Hepatocyte (in vitro differentiated cells): ENCODE measurements around the gene MLH3. TPM values are rescaled to one million over a fixed set of nuclear protein-coding genes. Genes with fewer than 3 reads are reported as not detected.

Source experiments
- DNase-seq: peaks from one replicate; pipeline ENCODE4 v3.0.0-alpha.2; 2016; ENCODE audit warnings: low spot score
- H2AFZ ChIP-seq: fragments of 200-600 bp; sonication (generic); 2 replicates; pipeline ENCODE4 v1.6.0; 2016; ENCODE audit warnings: antibody characterized with exemption, mild to moderate bottlenecking
- H3K27ac ChIP-seq: fragments of 200-600 bp; sonication (generic); 2 replicates; pipeline ENCODE4 v1.5.1; 2016; ENCODE audit warnings: mild to moderate bottlenecking
- H3K27me3 ChIP-seq: fragments of 200-600 bp; sonication (generic); 2 replicates; pipeline ENCODE4 v1.6.1; 2016
- H3K36me3 ChIP-seq: fragments of 200-600 bp; sonication (generic); replicated peaks from 2 replicates; pipeline ENCODE4 v1.5.1; 2016; ENCODE audit warnings: low read depth; ENCODE audit not compliant: insufficient read depth
- H3K4me1 ChIP-seq: fragments of 200-600 bp; sonication (generic); 2 replicates; pipeline ENCODE4 v1.5.1; 2016; ENCODE audit warnings: mild to moderate bottlenecking, moderate library complexity; ENCODE audit not compliant: insufficient read depth
- H3K4me2 ChIP-seq: fragments of 200-600 bp; sonication (generic); 2 replicates; pipeline ENCODE4 v1.6.0; 2016
- H3K4me3 ChIP-seq: fragments of 200-600 bp; sonication (generic); 2 replicates; pipeline ENCODE4 v1.5.1; 2016; ENCODE audit warnings: mild to moderate bottlenecking
- H3K79me2 ChIP-seq: fragments of 200-600 bp; sonication (generic); 2 replicates; pipeline ENCODE4 v1.6.0; 2017; ENCODE audit warnings: mild to moderate bottlenecking
- H3K9me2 ChIP-seq: fragments of 200-600 bp; sonication (generic); replicated peaks from 2 replicates; pipeline ENCODE4 v1.6.0; 2017; ENCODE audit warnings: mild to moderate bottlenecking; ENCODE audit not compliant: insufficient read depth
- H3K9me3 ChIP-seq: fragments of 200-600 bp; sonication (generic); 2 replicates; pipeline ENCODE4 v1.5.1; 2016; ENCODE audit warnings: low read depth, mild to moderate bottlenecking
- H4K20me1 ChIP-seq: fragments of 200-600 bp; sonication (generic); 2 replicates; pipeline ENCODE4 v1.6.0; 2016; ENCODE audit warnings: mild to moderate bottlenecking; ENCODE audit not compliant: insufficient read depth, poor library complexity, severe bottlenecking
- CTCF ChIP-seq: fragments of 200-600 bp; sonication (generic); IDR thresholded peaks from 2 replicates; pipeline ENCODE4 v1.5.1; 2016; ENCODE audit warnings: antibody characterized with exemption, mild to moderate bottlenecking; ENCODE audit not compliant: poor library complexity
- EZH2 ChIP-seq: fragments of 200-600 bp; sonication (generic); IDR thresholded peaks from 2 replicates; pipeline ENCODE4 v1.6.1; 2016; ENCODE audit warnings: antibody characterized with exemption, mild to moderate bottlenecking, borderline replicate concordance
- EZH2phosphoT487 ChIP-seq: fragments of 200-600 bp; sonication (generic); IDR thresholded peaks from one replicate; pipeline ENCODE4 v1.6.1; 2018; ENCODE audit warnings: antibody characterized with exemption, mild to moderate bottlenecking, low read depth, moderate library complexity; ENCODE audit not compliant: unreplicated experiment, severe bottlenecking
- WGBS: methylation state at CpG from one replicate; pipeline ENCODE4 v1.1.6; 2016; ENCODE audit warnings: low lambda C conversion rate; ENCODE audit errors: missing lambda C conversion rate; 5-methylcytosine and 5-hydroxymethylcytosine counted together
- polyA plus RNA-seq: library from polyadenylated mRNA; unstranded; fragments of >200 nt; fragmentation: Nextera tagmentation; extraction: Ambion mirVana; gene quantifications from 2 replicates; pipeline ENCODE4 v1.2.1, GENCODE V29; 2016
- total RNA-seq: library from RNA; depleted of rRNA; stranded (reverse); fragments of >200 nt; gene quantifications from 2 replicates; pipeline ENCODE4 v1.2.3, GENCODE V29; 2014

MLH3 gene
- total and polyA plus RNA-seq, 2 experiments from 2014 or later = 8.5 to 15.6 TPM

DNA sequence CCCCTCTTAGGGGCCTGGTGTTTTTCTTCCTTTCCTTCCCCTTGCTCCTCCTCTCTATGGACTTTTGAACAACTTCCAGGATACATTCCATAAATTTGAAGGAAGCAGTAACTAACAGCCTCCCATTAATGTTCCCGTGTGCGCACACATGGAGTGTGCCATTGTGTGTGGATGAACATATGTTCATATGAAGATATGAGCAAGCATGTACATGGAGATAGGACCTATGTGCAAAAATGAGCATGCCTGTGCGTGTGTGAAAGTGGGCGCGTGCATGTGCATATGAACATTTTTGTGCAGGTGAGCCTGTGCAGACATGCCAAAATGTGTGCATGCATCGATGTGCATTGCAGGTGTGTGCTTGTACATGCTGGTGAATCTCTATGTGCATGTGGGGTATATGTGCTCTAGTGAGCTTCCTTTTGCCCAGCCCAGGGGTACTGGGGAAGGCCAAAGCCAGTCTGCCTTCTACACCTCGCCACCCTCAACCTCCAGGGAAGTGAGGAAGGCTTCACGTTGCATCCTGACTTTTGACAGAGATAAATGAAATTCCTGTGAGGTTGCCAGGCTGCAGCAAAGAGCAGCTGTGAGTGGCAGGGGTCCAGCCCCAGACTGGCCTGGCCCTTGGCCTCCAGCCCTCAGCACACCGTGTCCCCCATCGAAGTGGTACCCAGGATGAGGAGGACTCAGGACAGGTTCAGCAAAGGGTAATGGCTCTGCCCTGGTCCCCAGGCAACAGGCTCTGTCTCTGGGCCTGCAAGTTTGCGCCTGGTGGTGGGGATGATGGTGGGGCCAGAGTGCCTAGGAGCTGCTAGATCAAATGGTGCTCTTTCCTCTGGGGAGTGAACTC lies 74.8 kb downstream of the MLH3 start:
- TF ChIP-seq EZH2phosphoT487 = no peak
- no peak for TF ChIP-seq EZH2
- TF ChIP-seq CTCF = no peak
- Histone ChIP-seq H3K4me3 (no peak overlapping the region), H4K20me1 (no peaks in the 10 kb centered on the region), H3K4me1 (peaks cover 54% of the 10 kb centered on the region), H3K27ac (peak overlapping the region; percentile 77), H3K27me3 (no peaks in the 10 kb centered on the region), H2AFZ (no peak overlapping the region), H3K9me3 (no peaks in the 10 kb centered on the region), H3K4me2 (no peak overlapping the region), H3K9me2 (no peaks in the 10 kb centered on the region), H3K36me3 (no peaks in the 10 kb centered on the region), H3K79me2 (no peaks in the 10 kb centered on the region)
- no peak for DNase-seq
- WGBS = 93% methylated on average over 11 of the region's 11 CpGs

DNA sequence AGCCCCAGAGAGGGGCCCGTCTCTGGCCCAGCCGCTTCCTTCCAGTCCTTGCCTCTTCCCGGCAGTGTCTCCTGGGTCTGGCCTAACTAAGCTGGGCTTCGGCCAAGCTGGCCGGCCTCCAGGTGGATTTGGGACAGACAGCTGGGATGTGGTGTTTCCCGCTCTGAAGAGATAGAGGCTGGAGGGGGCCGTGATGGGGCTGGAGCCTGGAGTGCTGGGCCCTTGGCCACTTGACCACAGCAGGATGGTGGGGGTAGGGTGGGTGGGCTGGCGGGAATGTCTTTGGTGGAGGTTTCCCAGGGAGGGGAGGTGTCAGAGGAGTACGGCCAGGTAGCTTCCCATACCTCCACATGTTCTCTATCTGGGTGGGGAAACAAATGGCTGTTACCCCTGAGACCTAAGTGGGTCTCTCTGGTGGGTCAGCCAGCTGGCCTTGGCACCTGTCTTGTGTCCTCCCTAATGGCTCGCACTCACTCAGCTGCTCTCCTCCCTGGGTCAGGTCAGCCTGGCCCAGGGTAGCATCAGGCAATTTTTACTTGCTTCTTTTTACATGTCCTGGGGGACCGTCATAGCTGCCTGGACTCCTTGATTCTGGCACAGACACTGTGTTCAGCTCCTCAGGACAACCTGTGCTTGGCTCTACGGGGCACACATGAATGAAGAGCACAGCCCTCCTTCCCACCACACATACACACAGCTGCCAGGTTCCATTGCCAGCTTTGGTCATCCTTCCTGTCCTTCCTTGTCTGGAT lies 76.0 kb downstream of the MLH3 start:
- no peaks in the 10 kb centered on the region for H3K9me3 ChIP-seq
- peaks cover 42% of the 10 kb centered on the region for H3K4me1 ChIP-seq
- no peak overlapping the region for H3K4me2 ChIP-seq
- no peaks in the 10 kb centered on the region for H3K36me3 ChIP-seq
- H3K79me2 ChIP-seq = no peaks in the 10 kb centered on the region
- H2AFZ ChIP-seq = no peak overlapping the region
- no peak for DNase-seq
- H3K4me3 ChIP-seq = no peak overlapping the region
- H3K27ac ChIP-seq = no peak overlapping the region
- no peaks in the 10 kb centered on the region for H3K27me3 ChIP-seq
- 80% methylated on average over 12 of the region's 12 CpGs for WGBS
- H4K20me1 ChIP-seq = no peaks in the 10 kb centered on the region
- no peaks in the 10 kb centered on the region for H3K9me2 ChIP-seq
- no peak for TF ChIP-seq EZH2phosphoT487
- TF ChIP-seq EZH2 = no peak

DNA sequence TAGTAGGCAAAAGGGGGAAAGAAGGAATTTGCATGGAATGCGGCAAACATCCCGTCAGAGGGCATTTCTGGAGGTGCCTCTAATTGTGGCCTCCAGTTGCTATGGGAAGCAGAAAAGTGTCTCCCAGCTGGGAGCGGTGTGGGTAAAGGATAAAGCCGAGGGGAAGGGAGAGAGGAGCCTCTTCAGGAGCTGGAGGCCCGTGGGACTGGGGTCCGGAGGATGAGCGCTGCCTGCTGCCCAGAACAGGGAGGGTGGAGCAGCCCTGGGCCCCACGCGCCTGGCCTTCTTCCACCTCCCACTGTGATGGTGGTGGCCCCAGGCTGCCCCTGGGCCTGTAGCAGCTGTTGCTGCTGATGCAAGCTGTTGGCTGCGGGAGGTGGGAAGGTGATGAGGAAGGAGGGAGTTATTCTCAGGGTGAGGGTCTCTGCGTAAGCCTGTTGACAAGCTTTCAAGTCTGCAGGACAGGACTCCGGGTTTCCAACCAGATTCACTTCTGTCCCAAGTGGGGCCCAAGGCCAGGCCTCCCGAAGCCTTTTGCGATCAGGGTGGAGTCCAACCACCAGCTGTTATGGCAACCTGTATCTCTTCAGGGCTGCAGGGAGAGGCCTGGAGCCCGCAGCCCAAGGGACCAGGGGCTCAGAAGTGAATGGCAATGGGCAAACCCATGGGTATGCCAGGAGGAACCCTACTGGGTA lies 76.8 kb downstream of the MLH3 start:
- 65% methylated on average over 14 of the region's 15 CpGs for WGBS
- Histone ChIP-seq H3K9me3 (no peaks in the 10 kb centered on the region), H4K20me1 (no peaks in the 10 kb centered on the region), H3K9me2 (no peaks in the 10 kb centered on the region), H3K27ac (peak overlapping the region; percentile 33), H3K4me3 (no peak overlapping the region), H3K36me3 (no peaks in the 10 kb centered on the region), H2AFZ (no peak overlapping the region), H3K27me3 (no peaks in the 10 kb centered on the region), H3K4me2 (no peak overlapping the region), H3K79me2 (no peaks in the 10 kb centered on the region), H3K4me1 (peaks cover 36% of the 10 kb centered on the region)
- no peak for DNase-seq
- TF ChIP-seq CTCF (no peak), EZH2 (no peak)

DNA sequence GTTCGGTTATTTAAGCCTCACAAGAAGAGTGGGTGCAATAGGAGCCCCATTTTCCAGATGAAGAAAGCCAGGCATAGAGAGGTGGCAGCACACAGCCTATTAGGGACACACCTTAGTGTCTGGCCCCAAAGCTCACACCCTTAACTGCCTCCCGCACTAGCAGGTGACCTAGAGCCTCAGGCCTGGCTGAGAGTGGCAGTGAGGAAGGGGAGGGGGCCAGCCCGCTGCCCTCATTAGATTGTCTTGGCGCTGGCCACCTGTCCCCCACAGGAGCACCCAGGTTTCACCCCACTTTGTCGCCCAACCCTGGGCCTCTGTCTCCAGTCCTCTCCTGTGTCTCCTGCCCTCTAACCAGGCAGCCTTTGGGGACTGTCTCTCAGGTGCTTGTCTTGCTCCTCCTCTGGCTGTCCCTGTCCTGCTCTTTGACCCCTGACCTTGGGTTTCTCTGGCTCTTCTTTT lies 77.3 kb downstream of the MLH3 start:
- H3K4me3 ChIP-seq = no peak overlapping the region
- H3K36me3 ChIP-seq = no peaks in the 10 kb centered on the region
- no peak overlapping the region for H3K4me2 ChIP-seq
- H2AFZ ChIP-seq = no peak overlapping the region
- no peaks in the 10 kb centered on the region for H4K20me1 ChIP-seq
- H3K27me3 ChIP-seq = no peaks in the 10 kb centered on the region
- H3K79me2 ChIP-seq = no peaks in the 10 kb centered on the region
- WGBS = 85% methylated on average over 5 of the region's 5 CpGs
- H3K9me3 ChIP-seq = no peaks in the 10 kb centered on the region
- H3K9me2 ChIP-seq = no peaks in the 10 kb centered on the region
- DNase-seq = no peak
- H3K27ac ChIP-seq = peak overlapping the region; percentile 33
- H3K4me1 ChIP-seq = peaks cover 32% of the 10 kb centered on the region
- TF ChIP-seq CTCF (no peak), EZH2 (no peak), EZH2phosphoT487 (no peak)
